Endometrium (tissue), 2 donors: ENCODE data around the gene CFAP221.

Experiments used
- FAIRE-seq: peaks from 2 replicates; lab custom pipeline; 2012; peaks lifted over from hg19 to GRCh38; lab: Jason Lieb, UNC
- donor health status: control.
- donor health status: control.

The CFAP221 gene

GRCh38 chr2:119544075-119544938, at the start of gene CFAP221:
CFAP221 (plus strand) TSS chr2:119544449; CDS start chr2:119546132, 1,683 bp downstream.
- FAIRE-seq = no peak

- no peak for FAIRE-seq
These were observed 48.3 kb upstream of the CFAP221 start for GRCh38 chr2:119495948-119496347.

DNA sequence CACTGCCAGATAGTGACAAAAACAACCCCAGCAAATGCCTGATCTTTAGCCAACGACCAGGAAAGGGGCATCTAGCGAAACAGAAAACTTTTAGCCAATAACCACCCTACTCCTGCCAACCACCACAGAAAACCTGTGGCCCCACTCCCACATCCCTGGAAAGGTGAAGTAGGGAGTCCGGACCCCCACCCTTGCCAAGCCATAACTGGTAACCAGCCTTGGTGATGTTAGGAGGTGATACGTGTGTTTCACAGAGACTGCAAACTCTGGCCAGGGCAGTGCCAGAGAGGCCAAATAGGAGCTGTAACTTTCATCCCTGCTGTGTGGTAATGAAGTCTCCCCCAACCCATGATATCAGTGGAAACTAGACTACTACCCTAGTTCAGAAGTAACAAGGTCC, 47.6 kb upstream of the CFAP221 start:
- FAIRE-seq = no peak

DNA sequence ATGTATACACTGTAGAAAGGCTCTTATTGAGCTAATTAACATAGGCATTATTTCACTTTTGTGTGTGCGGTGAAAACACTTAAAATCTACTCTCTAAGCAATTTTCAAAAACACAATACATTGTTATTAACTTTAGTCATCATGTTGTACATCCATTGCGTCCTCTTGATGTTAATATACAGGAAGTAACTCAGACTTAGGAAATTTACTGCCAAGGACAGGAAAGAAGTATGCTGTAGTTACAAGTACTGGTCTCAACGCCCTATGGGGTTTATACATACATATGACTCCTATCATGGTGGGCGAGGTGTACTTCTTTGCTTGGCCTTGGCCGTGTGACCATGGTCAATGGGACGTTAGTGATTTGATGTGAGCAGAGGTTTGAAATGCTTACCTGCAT, 35.5 kb upstream of the CFAP221 start:
- no peak for FAIRE-seq

- no peak for FAIRE-seq
These were observed 32.3 kb upstream of the CFAP221 start for GRCh38 chr2:119511989-119512388.

- FAIRE-seq = no peak
These were observed 31.3 kb upstream of the CFAP221 start for GRCh38 chr2:119512946-119513345.

GRCh38 chr2:119513832-119514231, 30.4 kb upstream of the CFAP221 start:
- FAIRE-seq = no peak

DNA sequence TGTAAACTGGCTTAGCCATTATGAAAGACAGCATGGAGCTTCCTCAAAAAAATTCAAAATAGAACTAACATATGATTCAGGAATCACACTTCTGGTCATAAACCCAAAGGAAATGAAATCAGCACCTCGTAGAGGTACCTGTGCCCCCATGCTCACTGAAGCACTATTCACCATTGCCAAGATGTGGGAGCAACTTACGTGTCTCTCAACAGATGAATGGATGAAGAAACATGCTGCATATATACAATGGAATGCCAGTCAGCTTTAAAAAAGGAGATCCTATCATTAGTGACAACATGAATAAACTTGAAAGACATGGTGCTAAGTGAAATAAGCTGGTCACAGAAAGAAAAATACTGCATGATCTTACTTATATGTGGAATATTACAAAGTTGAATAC, 28.1 kb upstream of the CFAP221 start:
- FAIRE-seq = no peak

GRCh38 chr2:119517433-119517832, 26.8 kb upstream of the CFAP221 start:
- FAIRE-seq = no peak

DNA sequence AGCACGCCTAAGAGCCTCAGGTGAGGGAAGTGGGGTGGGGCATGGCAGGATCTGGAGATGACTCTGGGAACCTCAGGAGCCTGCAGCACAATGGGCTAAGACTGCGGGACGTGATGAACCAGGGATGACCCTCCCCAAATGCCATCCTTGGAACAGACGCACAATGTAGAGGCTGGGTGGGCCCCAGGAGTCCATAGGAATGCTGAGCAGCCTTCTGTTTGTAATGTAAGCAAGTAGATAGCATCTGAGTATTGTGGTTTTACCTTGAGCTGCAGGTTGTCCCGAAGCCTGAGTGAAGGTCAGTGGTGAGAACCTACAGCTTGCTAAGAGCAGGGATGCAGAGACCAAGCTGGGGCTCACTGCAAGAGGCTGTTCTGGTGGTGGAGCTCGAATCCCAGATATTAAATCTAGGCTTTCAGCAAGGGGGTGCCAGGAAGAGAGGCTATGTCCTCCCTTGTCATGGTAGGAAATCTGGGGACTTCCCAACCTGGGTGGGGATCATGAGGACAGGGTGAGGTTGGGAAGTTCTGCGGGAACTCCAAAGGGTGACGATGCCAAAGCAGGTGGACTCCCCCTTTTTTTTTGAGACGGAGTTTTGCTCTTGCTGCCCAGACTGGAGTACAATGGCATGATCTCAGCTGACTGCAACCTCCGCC, 25.7 kb upstream of the CFAP221 start:
- no peak for FAIRE-seq

GRCh38 chr2:119519057-119519408, 25.2 kb upstream of the CFAP221 start:
- no peak for FAIRE-seq

DNA sequence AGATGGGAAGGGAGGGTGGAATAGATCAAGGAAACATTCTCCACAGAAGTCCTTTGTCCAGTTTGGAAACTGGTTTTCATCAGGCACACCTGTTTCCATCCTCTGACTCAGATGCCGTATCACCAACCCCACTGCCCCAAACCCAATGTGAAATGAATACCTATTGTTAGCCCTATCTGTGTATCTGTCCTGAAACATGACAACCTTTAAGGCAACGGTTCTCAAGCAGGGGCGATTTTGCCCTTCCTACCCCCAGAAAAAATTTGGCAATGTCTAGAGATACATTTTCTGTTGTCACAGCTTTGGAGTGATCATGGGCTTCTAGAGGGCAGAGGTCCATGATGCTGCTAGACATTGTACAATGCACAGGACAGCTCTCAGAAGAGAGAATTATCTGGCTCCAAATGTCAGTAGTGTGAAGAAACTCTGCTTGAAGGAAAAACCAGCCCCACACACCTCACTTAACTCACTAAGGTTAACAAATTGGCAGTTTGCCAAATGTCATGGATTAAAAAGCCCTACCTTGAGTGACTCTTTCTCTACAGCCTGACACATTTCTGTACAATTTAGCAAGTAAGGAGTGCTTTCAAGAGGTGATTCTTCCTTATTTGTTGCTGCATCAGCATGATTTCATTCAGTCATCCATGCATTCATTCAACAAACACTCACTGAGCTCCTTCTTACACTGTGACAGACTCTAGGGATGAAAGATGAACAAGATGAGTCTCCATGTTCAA, 23.4 kb upstream of the CFAP221 start:
- FAIRE-seq = no peak

GRCh38 chr2:119521433-119522050, 22.7 kb upstream of the CFAP221 start:
- FAIRE-seq = peak; percentile 70

DNA sequence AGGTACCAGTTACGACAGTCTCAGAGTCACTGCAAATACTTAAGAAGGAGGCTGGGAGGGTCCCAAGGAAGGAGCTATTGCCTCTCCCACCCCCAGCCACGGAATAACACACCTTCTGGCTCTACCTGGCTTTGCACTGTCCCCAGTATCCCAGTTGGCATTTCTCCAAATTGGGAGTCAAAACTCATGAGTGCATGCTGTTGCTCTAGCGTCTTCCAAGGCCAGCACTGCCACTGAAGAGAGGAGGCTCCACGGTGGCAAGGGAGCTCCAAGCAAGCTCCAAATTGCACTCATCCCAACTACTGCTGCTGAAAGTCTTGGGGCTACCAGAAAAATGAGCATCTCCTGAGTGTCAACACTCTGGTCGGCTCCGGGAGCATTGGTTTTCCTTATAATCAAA, 21.6 kb upstream of the CFAP221 start:
- no peak for FAIRE-seq

DNA sequence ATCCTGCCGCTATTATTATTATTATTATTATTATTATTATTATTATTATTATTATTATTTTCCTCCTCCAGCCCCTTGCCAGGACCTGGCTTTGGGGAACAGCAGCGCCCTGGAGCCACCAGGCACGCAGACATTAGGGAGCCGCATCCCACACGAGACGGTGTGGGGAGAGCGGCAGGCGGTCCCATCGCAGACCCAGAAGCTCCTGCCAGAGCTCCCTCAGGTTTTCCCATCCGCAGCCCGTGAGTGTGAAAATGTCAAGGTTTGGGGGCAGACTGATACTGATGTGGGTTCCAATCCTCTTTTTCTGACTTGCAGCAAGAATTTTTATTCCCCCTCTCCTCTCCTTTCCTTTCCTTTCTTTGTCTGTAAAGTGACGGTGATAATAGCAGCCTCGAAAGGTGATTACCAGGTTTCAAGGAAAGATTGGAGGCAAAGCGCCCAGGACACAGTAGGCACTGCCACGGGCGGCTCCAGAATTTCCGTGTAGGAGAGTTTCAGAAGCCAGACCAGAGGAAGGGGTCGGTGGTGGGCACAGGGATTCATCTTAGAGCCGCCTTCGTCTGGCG, 20.8 kb upstream of the CFAP221 start:
- FAIRE-seq = no peak

DNA sequence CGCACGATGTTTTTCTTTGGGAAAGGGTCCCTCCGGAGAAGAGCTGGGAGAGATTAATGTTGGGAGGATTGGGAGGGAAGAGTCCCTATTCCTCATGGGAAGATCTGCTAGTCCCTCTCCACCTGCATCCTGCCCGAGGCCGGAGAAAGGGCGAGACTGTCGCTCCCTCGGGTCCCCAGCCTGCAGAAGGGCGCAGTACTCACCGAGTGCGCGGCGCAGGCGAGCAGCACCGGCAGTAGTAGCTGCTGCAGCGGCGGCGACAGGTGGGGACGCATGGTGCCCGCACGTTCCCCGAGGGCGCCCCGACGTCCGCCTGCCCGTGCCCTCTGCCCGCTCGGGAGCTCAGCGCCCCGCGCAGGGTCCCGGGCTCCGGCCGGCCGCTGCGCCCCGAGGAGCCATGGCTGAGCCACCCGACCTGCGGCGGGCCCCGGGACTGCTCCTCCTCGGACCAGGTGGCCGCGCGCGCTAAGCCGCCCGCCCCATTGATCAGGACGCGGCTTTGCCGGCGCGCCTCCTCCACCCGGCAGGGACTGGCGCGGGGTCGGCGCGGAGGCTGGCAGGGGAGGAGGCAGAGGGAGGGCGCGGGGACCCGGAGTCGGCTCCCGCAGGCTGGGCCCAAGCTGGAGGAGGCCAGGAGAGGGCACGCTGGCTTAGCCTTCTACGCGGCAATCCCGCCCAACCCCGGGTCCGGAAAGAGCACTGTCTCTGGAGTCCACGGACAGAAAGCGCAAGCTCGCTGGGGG, 20.1 kb upstream of the CFAP221 start, which contains the start of gene SCTR:
Gene SCTR (minus strand): TSS at position 532 of the 743 bp plus-strand sequence. CDS start 257 bp downstream, at position 275.
- FAIRE-seq = no peak

DNA sequence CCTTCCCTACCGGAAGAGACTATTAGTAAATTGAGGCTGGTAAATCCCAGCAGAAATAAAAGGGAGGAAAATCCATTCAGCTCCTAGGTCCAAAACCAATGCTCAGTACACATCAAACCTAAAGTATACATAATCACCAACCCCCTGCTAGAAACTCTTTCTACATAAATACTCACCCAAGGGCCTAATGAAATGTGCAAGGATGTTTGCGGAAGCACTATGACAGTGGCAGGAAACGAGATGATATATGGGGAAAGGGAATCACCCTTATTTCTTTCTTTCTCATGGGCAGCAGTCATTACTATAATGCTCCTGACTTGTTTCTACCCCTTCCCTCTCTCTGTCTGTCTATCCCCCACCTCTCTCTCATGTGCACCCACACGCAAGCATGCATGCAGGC, 18.6 kb upstream of the CFAP221 start:
- no peak for FAIRE-seq

- FAIRE-seq = no peak
These were observed 16.2 kb upstream of the CFAP221 start for GRCh38 chr2:119527999-119528398.

DNA sequence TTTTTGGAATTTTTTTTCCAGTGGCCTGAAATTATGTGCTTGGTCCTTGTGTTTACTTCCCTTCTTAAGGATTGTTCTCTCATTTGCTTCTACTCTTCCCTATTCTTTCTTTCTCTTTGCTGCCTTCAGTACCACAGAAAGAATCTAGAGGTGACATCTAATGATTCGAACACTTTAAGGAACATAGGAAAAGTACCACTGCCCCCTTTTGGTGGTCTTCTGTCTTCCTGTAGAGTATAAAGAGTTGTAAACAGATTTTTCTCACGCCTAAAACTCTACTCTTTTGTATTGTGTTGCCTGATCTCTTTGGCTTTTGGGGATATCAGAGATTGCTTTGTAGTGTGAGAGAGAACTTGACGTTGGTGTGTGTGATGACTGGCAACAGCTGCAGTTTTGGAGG, 13.0 kb upstream of the CFAP221 start:
- FAIRE-seq = no peak

DNA sequence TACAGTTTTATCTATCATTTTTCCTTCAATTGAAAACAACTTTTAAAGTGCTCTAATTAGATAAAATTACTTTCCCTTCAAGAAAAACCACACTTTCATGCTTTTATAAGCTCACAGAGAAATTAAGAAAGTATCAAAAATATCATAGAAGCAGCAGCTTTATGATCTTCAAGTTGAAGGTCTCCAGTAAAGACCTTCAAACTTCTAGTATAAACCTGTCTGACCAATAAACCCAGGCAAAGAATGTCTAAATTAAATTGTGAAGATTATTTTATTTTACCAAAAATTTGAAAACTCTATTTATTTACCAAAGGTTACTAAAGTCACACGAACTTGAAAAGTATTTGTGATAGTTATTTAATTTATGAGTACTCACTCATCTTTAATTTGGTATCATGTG, 10.7 kb upstream of the CFAP221 start:
- no peak for FAIRE-seq

DNA sequence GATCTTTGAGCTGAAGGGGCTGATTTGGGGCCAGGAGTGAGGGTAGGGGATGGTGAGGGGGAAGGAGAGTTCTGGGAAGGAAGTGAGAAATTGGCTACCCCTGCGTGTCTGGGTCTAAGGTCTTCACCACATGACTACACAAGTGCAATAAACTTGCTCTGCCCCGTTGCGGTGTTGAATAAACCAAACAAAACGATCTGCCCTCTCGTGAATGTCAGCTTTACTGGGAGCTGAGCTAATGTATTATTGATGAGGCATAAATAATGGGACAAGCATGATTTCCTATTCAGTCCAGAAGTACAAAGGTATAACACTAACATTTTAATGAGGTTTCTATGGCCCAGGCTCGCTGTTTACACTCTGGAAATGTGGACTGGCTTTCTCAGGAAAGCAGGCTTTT, 8.0 kb upstream of the CFAP221 start:
- FAIRE-seq = no peak
